HepG2 (cell line): Measurements from ENCODE around the gene DPEP2NB. TPM values are rescaled to one million over a fixed set of nuclear protein-coding genes. Genes with fewer than 3 reads are reported as not detected.

Experiments used
- ATAC-seq: fragments of 200-7000 bp; cut with Tn5 transposase; 3 replicates; pipeline ENCODE4 v1.9.1; 2020; ENCODE audit warnings: mild to moderate bottlenecking, moderate library complexity
- BruUV-seq: library from RNA; stranded (reverse); fragments of 400-500 nt; replicated peaks from 2 replicates; lab custom pipeline; 2021; lab: Mats Ljungman, UMichigan
- CTCF ChIA-PET: fragments of 300-600 bp; formaldehyde crosslinking; extraction: SDS; loops from one replicate; lab custom pipeline; 2021; ENCODE audit warnings: low total read pairs, inconsistent platforms, low intra/inter-chr PET ratio; lab: Yijun Ruan, JAX
- POLR2A ChIA-PET: fragments of 350-600 bp; sonication (Branson Sonifier 250); formaldehyde crosslinking; loops from one replicate; lab custom pipeline; 2020; ENCODE audit warnings: antibody characterized with exemption, inconsistent platforms; lab: Yijun Ruan, JAX
- DNase-seq: peaks from one replicate; pipeline ENCODE4 v3.0.0-alpha.2; 2015; ENCODE audit warnings: low spot score
- FAIRE-seq: peaks from 3 replicates; lab custom pipeline; 2011; peaks lifted over from hg19 to GRCh38; lab: Jason Lieb, UNC
- H2AFZ ChIP-seq: one replicate; pipeline ENCODE4 v1.6.1; 2011; ENCODE audit warnings: low read length, inconsistent platforms
- H3K27ac ChIP-seq: fragments of 300-600 bp; 3 replicates; pipeline ENCODE4 v1.8.0; 2011; ENCODE audit warnings: mixed run types, mild to moderate bottlenecking, mixed read lengths, low read length, inconsistent platforms; ENCODE audit not compliant: insufficient read depth; ENCODE audit errors: extremely low read length
- H3K27me3 ChIP-seq, 2 experiments: fragments of 200-600 bp in 1 of 2; 2 replicates in 1 of 2; 3 replicates in 1 of 2; pipeline versions ENCODE4 v1.6.0 to v1.8.0; 2011; ENCODE audit warnings: low read length in 2 of 2, mild to moderate bottlenecking in 2 of 2, moderate library complexity in 2 of 2, inconsistent platforms in 1 of 2; ENCODE audit not compliant: insufficient read depth in 2 of 2, control insufficient read depth in 1 of 2
- H3K36me3 ChIP-seq, 2 experiments: fragments of 200-600 bp in 1 of 2; replicated peaks in 1 of 2; 2 replicates in 1 of 2; 3 replicates in 1 of 2; pipeline versions ENCODE4 v1.5.1 to v1.8.0; 2011; ENCODE audit warnings: low read length in 2 of 2, inconsistent platforms in 1 of 2; ENCODE audit not compliant: insufficient read depth in 2 of 2, control insufficient read depth in 1 of 2
- H3K4me1 ChIP-seq: 2 replicates; pipeline ENCODE4 v1.5.1; 2012; ENCODE audit warnings: low read length, inconsistent platforms; ENCODE audit not compliant: insufficient read depth
- H3K4me2 ChIP-seq: 2 replicates; pipeline ENCODE4 v1.6.0; 2011; ENCODE audit warnings: low read depth, low read length, inconsistent platforms
- H3K4me3 ChIP-seq, 3 experiments: fragments of 200-600 bp in 1 of 3; sonication (generic), shearing (Covaris generic) in 1 of 3; replicated peaks in 1 of 3; 2 replicates each; pipeline ENCODE4 v1.5.1; 2011 to 2016; ENCODE audit warnings: low read length in 3 of 3, inconsistent platforms in 2 of 3, low read depth in 2 of 3, mild to moderate bottlenecking in 2 of 3, control low read depth in 1 of 3, mixed read lengths in 1 of 3; ENCODE audit not compliant: insufficient read depth in 1 of 3
- H3K79me2 ChIP-seq: one replicate; pipeline ENCODE4 v1.6.1; 2011; ENCODE audit warnings: low read length, inconsistent platforms; ENCODE audit not compliant: insufficient read depth
- H3K9ac ChIP-seq: 2 replicates; pipeline ENCODE4 v1.6.0; 2011; ENCODE audit warnings: mild to moderate bottlenecking, low read depth, low read length, inconsistent platforms; ENCODE audit not compliant: insufficient read depth
- H3K9me3 ChIP-seq: 2 replicates; pipeline ENCODE4 v1.5.1; 2012; ENCODE audit warnings: mild to moderate bottlenecking, low read length
- H4K20me1 ChIP-seq: 2 replicates; pipeline ENCODE4 v1.6.0; 2011; ENCODE audit warnings: inconsistent platforms, mild to moderate bottlenecking, low read length, moderate library complexity; ENCODE audit not compliant: insufficient read depth
- ARNTL ChIP-seq: sonication (generic); formaldehyde crosslinking; IDR thresholded peaks from 2 replicates; pipeline ENCODE4 v1.4.0; 2020; ENCODE audit warnings: mild to moderate bottlenecking, missing genetic modification reagents
- ATM ChIP-seq: fragments of 450-650 bp; IDR thresholded peaks from 2 replicates; pipeline ENCODE4 v1.7.1; 2017; ENCODE audit warnings: mild to moderate bottlenecking, borderline replicate concordance
- CBFB ChIP-seq: sonication (generic); formaldehyde crosslinking; IDR thresholded peaks from 2 replicates; pipeline ENCODE4 v1.4.0; 2020; ENCODE audit warnings: missing genetic modification reagents
- E2F1 ChIP-seq: sonication (generic); formaldehyde crosslinking; IDR thresholded peaks from 2 replicates; pipeline ENCODE4 v1.5.0; 2020; ENCODE audit warnings: missing genetic modification reagents
- ISL2 ChIP-seq: sonication (generic); formaldehyde crosslinking; IDR thresholded peaks from 2 replicates; pipeline ENCODE4 v1.5.0; 2020; ENCODE audit warnings: missing genetic modification reagents
- JUNB ChIP-seq: sonication (generic); formaldehyde crosslinking; IDR thresholded peaks from 2 replicates; pipeline ENCODE4 v1.8.0; 2022; ENCODE audit warnings: missing genetic modification reagents, mild to moderate bottlenecking, borderline replicate concordance
- NCOA1 ChIP-seq: sonication (generic); formaldehyde crosslinking; IDR thresholded peaks from 2 replicates; pipeline ENCODE4 v1.9.0; 2021; ENCODE audit warnings: missing genetic modification reagents
- NFE2 ChIP-seq: sonication (generic); formaldehyde crosslinking; IDR thresholded peaks from 2 replicates; pipeline ENCODE4 v1.4.0; 2020; ENCODE audit warnings: missing genetic modification reagents
- PHF21A ChIP-seq: sonication (generic); formaldehyde crosslinking; IDR thresholded peaks from 2 replicates; pipeline ENCODE4 v1.5.0; 2020; ENCODE audit warnings: mild to moderate bottlenecking, missing genetic modification reagents
- TAF15 ChIP-seq: fragments of 200-400 bp; formaldehyde crosslinking; IDR thresholded peaks from one replicate; pipeline ENCODE4 v1.6.1; 2018; ENCODE audit warnings: mild to moderate bottlenecking, low read depth, low read length; ENCODE audit not compliant: poor library complexity, severe bottlenecking
- THRA ChIP-seq: sonication (generic); formaldehyde crosslinking; IDR thresholded peaks from 2 replicates; pipeline ENCODE4 v1.4.0; 2020; ENCODE audit warnings: missing genetic modification reagents, borderline replicate concordance
- ZKSCAN1 ChIP-seq: fragments of 150-350 bp; IDR thresholded peaks from 2 replicates; pipeline ENCODE4 v1.6.1; 2014; ENCODE audit warnings: low read length
- ZNF292 ChIP-seq: sonication (generic); formaldehyde crosslinking; IDR thresholded peaks from 2 replicates; pipeline ENCODE4 v1.8.1; 2022; ENCODE audit warnings: mild to moderate bottlenecking, low read depth, missing genetic modification reagents, borderline replicate concordance
- ZNF713 ChIP-seq: sonication (generic); formaldehyde crosslinking; IDR thresholded peaks from 2 replicates; pipeline ENCODE4 v1.4.0; 2020; ENCODE audit warnings: mild to moderate bottlenecking, missing genetic modification reagents
- ZNF746 ChIP-seq: sonication (generic); formaldehyde crosslinking; IDR thresholded peaks from 2 replicates; pipeline ENCODE4 v1.8.0; 2022; ENCODE audit warnings: mild to moderate bottlenecking, missing genetic modification reagents
- ZNF777 ChIP-seq: sonication (generic); formaldehyde crosslinking; IDR thresholded peaks from 2 replicates; pipeline ENCODE4 v1.4.0; 2020; ENCODE audit warnings: missing genetic modification reagents
- ZNF800 ChIP-seq: sonication (generic); formaldehyde crosslinking; IDR thresholded peaks from 2 replicates; pipeline ENCODE4 v1.4.0; 2020; ENCODE audit warnings: missing genetic modification reagents
- WGBS: methylation state at CpG from one replicate; pipeline ENCODE4 v1.1.6; 2017; ENCODE audit warnings: low lambda C conversion rate; 5-methylcytosine and 5-hydroxymethylcytosine counted together
- in situ Hi-C: cut with HindIII; loops from 2 replicates; pipeline ENCODE4 v1.10.0; 2017; ENCODE audit warnings: low pct_unique_long_range_greater_than_20kb; ENCODE audit not compliant: extremely low pct_ligation_motif_present
- intact Hi-C: fragments of 100-400 bp; cut with micrococcal nuclease; formaldehyde crosslinking; loops from one replicate; pipeline ENCODE4 v1.10.0; 2022; ENCODE audit not compliant: unreplicated experiment
- polyA plus RNA-seq, 8 experiments: library from polyadenylated mRNA; depleted of rRNA in 3 of 8; stranded (reverse) in 7 of 8; unstranded in 1 of 8; fragments of >200 nt; fragmentation: Illumina TruSeq in 4 of 8; extraction: Trizol in 4 of 8; gene quantifications; 2 replicates each; pipeline versions ENCODE4 v1.2.1 to v1.2.3, GENCODE V29; 2011 to 2016; ENCODE audit warnings: low read depth in 4 of 8, missing spikeins in 1 of 8, mixed read lengths in 1 of 8; ENCODE audit not compliant: insufficient read depth in 1 of 8
- total RNA-seq, 5 experiments: library from RNA; depleted of rRNA; stranded (reverse); fragments of >200 nt; fragmentation: Illumina TruSeq; extraction: Trizol; gene quantifications; 2 replicates each; pipeline ENCODE4 v1.2.3, GENCODE V29; 2016; ENCODE audit warnings: low read depth in 1 of 5
- TF ChIP-seq, protein P1 (sequence below): sonication (generic); formaldehyde crosslinking; conservative IDR thresholded peaks from 2 replicates; pipeline ENCODE4 v1.8.0; 2022; ENCODE audit warnings: missing genetic modification reagents

DPEP2NB gene
- total and polyA plus RNA-seq, 2 of the 13 experiments (the other 11 are each of a cell fraction or from before 2014, with no cell fraction given) = not detected

DNA sequence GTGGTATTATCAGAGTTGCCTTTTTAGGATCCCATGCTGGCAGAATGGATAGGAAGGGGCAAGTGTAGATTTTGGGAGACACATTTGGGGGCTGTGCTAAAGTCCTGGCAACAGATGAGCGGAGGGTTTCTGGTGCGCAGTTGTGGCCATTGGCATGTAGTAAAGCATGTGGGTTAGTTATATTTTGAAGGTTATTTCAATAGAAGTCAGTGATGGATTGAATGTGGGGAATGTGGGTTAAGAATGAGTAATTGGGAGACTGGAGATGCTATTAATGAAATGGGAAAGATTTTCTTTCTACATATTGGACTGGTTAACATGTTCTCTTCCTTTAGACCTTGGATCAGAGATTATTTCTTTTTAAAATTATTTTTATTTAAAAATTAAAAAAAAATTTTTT, 17.4 kb upstream of the DPEP2NB start:
- POLR2A ChIA-PET = no interaction called here
- H3K36me3 ChIP-seq = peaks cover 1 to 5% of the 10 kb centered on the region in 2 experiments; a peak in 3 of 5 replicates
- H3K4me3 ChIP-seq = no peak overlapping the region
- H3K4me2 ChIP-seq = no peak overlapping the region
- no peak for ATAC-seq
- H3K9me3 ChIP-seq = no peaks in the 10 kb centered on the region
- H3K9ac ChIP-seq = no peak overlapping the region
- H2AFZ ChIP-seq = no peak overlapping the region
- no peak for TF ChIP-seq ZNF777
- no peak for TF ChIP-seq E2F1 (CRISPR knock-in tag)
- no peak for TF ChIP-seq ARNTL
- no peak for TF ChIP-seq NFE2 (CRISPR knock-in tag)
- no peak for TF ChIP-seq NCOA1 (CRISPR knock-in tag)
- TF ChIP-seq ZNF800 = no peak
- TF ChIP-seq JUNB = no peak
- TF ChIP-seq ISL2 = no peak
- no peak for TF ChIP-seq PHF21A (CRISPR knock-in tag)
- no peak for TF ChIP-seq ZNF292
- no peak for TF ChIP-seq TAF15
- no peak for TF ChIP-seq ZKSCAN1
- no peak for TF ChIP-seq CBFB (CRISPR knock-in tag)
- TF ChIP-seq ZNF746 (CRISPR knock-in tag) = no peak
- TF ChIP-seq ATM = no peak
- TF ChIP-seq THRA (CRISPR knock-in tag) = no peak
- TF ChIP-seq, protein P1, sequence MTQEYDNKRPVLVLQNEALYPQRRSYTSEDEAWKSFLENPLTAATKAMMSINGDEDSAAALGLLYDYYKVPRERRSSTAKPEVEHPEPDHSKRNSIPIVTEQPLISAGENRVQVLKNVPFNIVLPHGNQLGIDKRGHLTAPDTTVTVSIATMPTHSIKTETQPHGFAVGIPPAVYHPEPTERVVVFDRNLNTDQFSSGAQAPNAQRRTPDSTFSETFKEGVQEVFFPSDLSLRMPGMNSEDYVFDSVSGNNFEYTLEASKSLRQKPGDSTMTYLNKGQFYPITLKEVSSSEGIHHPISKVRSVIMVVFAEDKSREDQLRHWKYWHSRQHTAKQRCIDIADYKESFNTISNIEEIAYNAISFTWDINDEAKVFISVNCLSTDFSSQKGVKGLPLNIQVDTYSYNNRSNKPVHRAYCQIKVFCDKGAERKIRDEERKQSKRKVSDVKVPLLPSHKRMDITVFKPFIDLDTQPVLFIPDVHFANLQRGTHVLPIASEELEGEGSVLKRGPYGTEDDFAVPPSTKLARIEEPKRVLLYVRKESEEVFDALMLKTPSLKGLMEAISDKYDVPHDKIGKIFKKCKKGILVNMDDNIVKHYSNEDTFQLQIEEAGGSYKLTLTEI (CRISPR knock-in tag) = no peak
- TF ChIP-seq ZNF713 (CRISPR knock-in tag) = no peak
- TF ChIP-seq, all 625 proteins: peak for 0
- no peak overlapping the region for H3K27ac ChIP-seq
- DNase-seq = no peak
- FAIRE-seq = no peak
- no peaks in the 10 kb centered on the region for H3K27me3 ChIP-seq
- intact Hi-C loops (no loop called here), in situ Hi-C loops (no loop called here)
- H3K79me2 ChIP-seq = no peaks in the 10 kb centered on the region
- no peaks in the 10 kb centered on the region for H4K20me1 ChIP-seq
- no TSS peak for BruUV-seq
- CTCF ChIA-PET = no interaction called here
- 95% methylated on average over 2 of the region's 2 CpGs for WGBS
- no peaks in the 10 kb centered on the region for H3K4me1 ChIP-seq
